Measurements from ENCODE around the gene ENG. TPM values are rescaled to one million over a fixed set of nuclear protein-coding genes. Genes with fewer than 3 reads are reported as not detected.

The ENG gene
- total RNA-seq, 3 donors from 2014 or later (not counting 1 experiment from before 2014, with no cell fraction given): 8.5 to 13.6 (median 12.3) TPM

- Histone ChIP-seq H3K27ac (ENCODE audit: low read length) (peak overlapping the region; percentile 83), H3K36me3 (ENCODE audit: control insufficient read depth, insufficient read depth, low read length) (peaks cover 29% of the 10 kb centered on the region), H3K4me3 (ENCODE audit: low read length) (peak overlapping the region; percentile 66), H3K27me3 (ENCODE audit: control insufficient read depth, insufficient read depth, low read length) (no peaks in the 10 kb centered on the region), H3K9me3 (ENCODE audit: control insufficient read depth, insufficient read depth, low read length) (no peaks in the 10 kb centered on the region), H3K4me1 (ENCODE audit: control insufficient read depth, insufficient read depth, low read length) (peaks cover 72% of the 10 kb centered on the region)
- H3K4me1 Mint-ChIP-seq: peaks cover 39 to 66% of the 10 kb centered on the region in 2 donors
- no peaks in the 10 kb centered on the region for H3K27me3 Mint-ChIP-seq (ENCODE audit: low read depth in 2 of 2)
- 0% methylated on average over 15 of the region's 15 CpGs for WGBS (ENCODE audit: insufficient coverage)
- intact Hi-C loops (cut with micrococcal nuclease): loop anchor here (1.0 to 10.0 kb wide), 2 partner anchors 8 to 288 kb away; partner anchors contain the start of genes NAIF1 and SLC25A25
- peak overlapping the region; percentile 98 for H3K4me3 Mint-ChIP-seq
- no peaks in the 10 kb centered on the region for H3K36me3 Mint-ChIP-seq
- H3K27ac Mint-ChIP-seq: peak overlapping the region; percentile 95 to 98
- ATAC-seq: peak; percentile 55 to 70 (median 58)
- DNase-seq: peak; percentile 68 to 91
- no peak for TF ChIP-seq CTCF (IDR thresholded peaks at IDR 0.05)
- no peaks in the 10 kb centered on the region for H3K9me3 Mint-ChIP-seq
Measured at GRCh38 chr9:127776195-127776923, 78.1 kb downstream of the ENG start.

- Histone ChIP-seq H3K4me1 (ENCODE audit: control insufficient read depth, insufficient read depth, low read length) (peaks cover 72% of the 10 kb centered on the region), H3K36me3 (ENCODE audit: control insufficient read depth, insufficient read depth, low read length) (peaks cover 35% of the 10 kb centered on the region), H3K4me3 (ENCODE audit: low read length) (no peak overlapping the region), H3K27ac (ENCODE audit: low read length) (no peak overlapping the region), H3K27me3 (ENCODE audit: control insufficient read depth, insufficient read depth, low read length) (no peaks in the 10 kb centered on the region), H3K9me3 (ENCODE audit: control insufficient read depth, insufficient read depth, low read length) (no peaks in the 10 kb centered on the region)
- H3K4me1 Mint-ChIP-seq: peaks cover 48 to 64% of the 10 kb centered on the region in 2 donors
- intact Hi-C loops (cut with micrococcal nuclease): loop anchor here (10.0 kb wide), 1 partner anchor 291 kb away; the partner anchor contains the start of genes NAIF1 and SLC25A25
- DNase-seq (no peak), ATAC-seq (no peak)
- H3K27me3 Mint-ChIP-seq (ENCODE audit: low read depth in 2 of 2): no peaks in the 10 kb centered on the region
- H3K9me3 Mint-ChIP-seq: no peaks in the 10 kb centered on the region
- peak overlapping the region; percentile 57 for H3K4me3 Mint-ChIP-seq
- TF ChIP-seq CTCF (IDR thresholded peaks at IDR 0.05): no peak
- H3K27ac Mint-ChIP-seq: peak overlapping the region; percentile 72
- WGBS (ENCODE audit: insufficient coverage): 90% methylated on average over 10 of the region's 10 CpGs
- no peaks in the 10 kb centered on the region for H3K36me3 Mint-ChIP-seq
Measured at GRCh38 chr9:127773981-127774380, 80.5 kb downstream of the ENG start.

GRCh38 chr9:127773272-127773671 is 81.2 kb downstream of the ENG start:
- peak overlapping the region; percentile 72 to 99 for H3K27ac Mint-ChIP-seq

More at GRCh38 chr9:127773272-127773671, 81.2 kb downstream of the ENG start:
- TF ChIP-seq CTCF (IDR thresholded peaks at IDR 0.05): no peak
- Mint-ChIP-seq H3K36me3 (no peaks in the 10 kb centered on the region), H3K4me1 (peaks cover 52 to 64% of the 10 kb centered on the region in 2 donors), H3K4me3 (peak overlapping the region; percentile 37), H3K9me3 (no peaks in the 10 kb centered on the region), H3K27me3 (ENCODE audit: low read depth in 2 of 2) (no peaks in the 10 kb centered on the region)
- 94% methylated on average over 3 of the region's 3 CpGs for WGBS (ENCODE audit: insufficient coverage)
- H3K9me3 ChIP-seq (ENCODE audit: control insufficient read depth, insufficient read depth, low read length): no peaks in the 10 kb centered on the region
- ATAC-seq (no peak), DNase-seq (no peak)
- no peaks in the 10 kb centered on the region for H3K27me3 ChIP-seq (ENCODE audit: control insufficient read depth, insufficient read depth, low read length)
- H3K4me3 ChIP-seq (ENCODE audit: low read length): no peak overlapping the region
- H3K27ac ChIP-seq (ENCODE audit: low read length): no peak overlapping the region
- peaks cover 40% of the 10 kb centered on the region for H3K36me3 ChIP-seq (ENCODE audit: control insufficient read depth, insufficient read depth, low read length)
- intact Hi-C loops (cut with micrococcal nuclease): loop anchor here (10.0 kb wide), 1 partner anchor 292 kb away; the partner anchor contains the start of genes NAIF1 and SLC25A25
- peaks cover 72% of the 10 kb centered on the region for H3K4me1 ChIP-seq (ENCODE audit: control insufficient read depth, insufficient read depth, low read length)

Data from natural killer cell (primary cell).